MM.1S (cell line): ENCODE measurements around the gene HRAS.

Source experiments
- EZH2 ChIP-seq: fragments of 300-600 bp; sonication (generic); optimal IDR thresholded peaks from 2 replicates; pipeline ENCODE3; 2017; ENCODE audit warnings: low read depth, mild to moderate bottlenecking, antibody characterized with exemption, low read length, mixed read lengths
- TF ChIP-seq, protein P1 (sequence below): fragments of 300-600 bp; sonication (generic); IDR thresholded peaks from 2 replicates; pipeline ENCODE4 v1.5.1; 2016; ENCODE audit warnings: antibody characterized with exemption, low read length, mixed read lengths

GRCh38 chr11:491358-491757 lies 44.0 kb downstream of the HRAS start:
- TF ChIP-seq, protein P1, sequence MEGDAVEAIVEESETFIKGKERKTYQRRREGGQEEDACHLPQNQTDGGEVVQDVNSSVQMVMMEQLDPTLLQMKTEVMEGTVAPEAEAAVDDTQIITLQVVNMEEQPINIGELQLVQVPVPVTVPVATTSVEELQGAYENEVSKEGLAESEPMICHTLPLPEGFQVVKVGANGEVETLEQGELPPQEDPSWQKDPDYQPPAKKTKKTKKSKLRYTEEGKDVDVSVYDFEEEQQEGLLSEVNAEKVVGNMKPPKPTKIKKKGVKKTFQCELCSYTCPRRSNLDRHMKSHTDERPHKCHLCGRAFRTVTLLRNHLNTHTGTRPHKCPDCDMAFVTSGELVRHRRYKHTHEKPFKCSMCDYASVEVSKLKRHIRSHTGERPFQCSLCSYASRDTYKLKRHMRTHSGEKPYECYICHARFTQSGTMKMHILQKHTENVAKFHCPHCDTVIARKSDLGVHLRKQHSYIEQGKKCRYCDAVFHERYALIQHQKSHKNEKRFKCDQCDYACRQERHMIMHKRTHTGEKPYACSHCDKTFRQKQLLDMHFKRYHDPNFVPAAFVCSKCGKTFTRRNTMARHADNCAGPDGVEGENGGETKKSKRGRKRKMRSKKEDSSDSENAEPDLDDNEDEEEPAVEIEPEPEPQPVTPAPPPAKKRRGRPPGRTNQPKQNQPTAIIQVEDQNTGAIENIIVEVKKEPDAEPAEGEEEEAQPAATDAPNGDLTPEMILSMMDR: no peak
- TF ChIP-seq EZH2: no peak
